GM04504 (cell line): ENCODE measurements around the gene IZUMO4.

Source experiments
- DNase-seq: peaks from one replicate; pipeline ENCODE4 v3.0.0-alpha.2; 2012; ENCODE audit warnings: low read depth

Gene IZUMO4

GRCh38 chr19:2108251-2109016 lies 11.7 kb downstream of the IZUMO4 start:
- no peak for DNase-seq

GRCh38 chr19:2109046-2109864 lies 12.5 kb downstream of the IZUMO4 start:
- DNase-seq = no peak

- DNase-seq = no peak
These were observed 14.1 kb downstream of the IZUMO4 start for GRCh38 chr19:2110822-2111221.

- DNase-seq = no peak
These were observed 14.7 kb downstream of the IZUMO4 start for GRCh38 chr19:2111425-2111824.

GRCh38 chr19:2111886-2112285 lies 15.2 kb downstream of the IZUMO4 start:
- no peak for DNase-seq

- no peak for DNase-seq
These were observed 16.0 kb downstream of the IZUMO4 start for GRCh38 chr19:2112516-2113320.

- no peak for DNase-seq
These were observed 16.9 kb downstream of the IZUMO4 start for GRCh38 chr19:2113439-2114211.

- DNase-seq = no peak
These were observed 17.5 kb downstream of the IZUMO4 start for GRCh38 chr19:2114218-2114617.

- no peak for DNase-seq
These were observed 18.1 kb downstream of the IZUMO4 start for GRCh38 chr19:2114821-2115220.

- no peak for DNase-seq
These were observed 18.6 kb downstream of the IZUMO4 start for GRCh38 chr19:2115324-2115723.

- no peak for DNase-seq
These were observed 19.3 kb downstream of the IZUMO4 start for GRCh38 chr19:2115911-2116426.

- no peak for DNase-seq
These were observed 19.8 kb downstream of the IZUMO4 start for GRCh38 chr19:2116507-2116906.

- no peak for DNase-seq
These were observed 20.7 kb downstream of the IZUMO4 start for GRCh38 chr19:2117215-2117960.

GRCh38 chr19:2118438-2118837 lies 21.7 kb downstream of the IZUMO4 start:
- no peak for DNase-seq

- no peak for DNase-seq
These were observed 23.4 kb downstream of the IZUMO4 start for GRCh38 chr19:2119921-2120785.

GRCh38 chr19:2120821-2121220 lies 24.1 kb downstream of the IZUMO4 start:
- no peak for DNase-seq

GRCh38 chr19:2121416-2122051 lies 24.8 kb downstream of the IZUMO4 start:
- DNase-seq = no peak

- no peak for DNase-seq
These were observed 25.5 kb downstream of the IZUMO4 start for GRCh38 chr19:2122251-2122650.

- no peak for DNase-seq
These were observed 26.3 kb downstream of the IZUMO4 start for GRCh38 chr19:2122982-2123381.
